G401 (cell line): Measurements from ENCODE around the gene CTXND1. TPM values are rescaled to one million over a fixed set of nuclear protein-coding genes. Genes with fewer than 3 reads are reported as not detected.

Experiments used
- DNase-seq: peaks from one replicate; pipeline ENCODE4 v3.0.0-alpha.2; 2015; ENCODE audit warnings: low spot score
- in situ Hi-C: cut with HindIII; loops from 2 replicates; pipeline ENCODE4 v1.10.0; 2016; ENCODE audit warnings: low sequenced_read_pairs, mixed read lengths
- total RNA-seq: library from RNA; depleted of rRNA; stranded (reverse); fragments of >200 nt; shearing (Covaris generic); gene quantifications from 2 replicates; pipeline ENCODE4 v1.2.3, GENCODE V29; 2014

The CTXND1 gene
- total RNA-seq, 1 experiment from 2014 or later: not detected

DNA sequence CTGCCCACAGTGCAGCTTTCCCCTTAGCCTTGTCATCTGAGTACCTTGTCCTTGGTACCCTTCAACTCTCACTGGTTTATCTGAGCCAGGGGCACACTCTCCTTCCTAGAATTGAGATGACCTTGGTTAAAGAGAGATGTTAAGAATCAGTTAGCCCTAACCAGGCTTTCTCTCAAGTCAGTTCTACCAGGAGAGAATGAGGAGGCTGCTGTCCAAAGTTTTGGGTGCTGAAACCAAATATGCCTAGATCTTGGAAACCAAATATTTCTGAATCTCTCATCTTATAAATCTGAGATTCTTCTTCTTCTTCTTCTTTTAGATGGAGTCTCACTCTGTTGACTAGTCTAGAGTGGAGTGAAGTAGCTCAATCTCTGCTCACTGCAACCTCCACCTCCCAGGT lies 12.0 kb upstream of the CTXND1 start:
- no peak for DNase-seq
- in situ Hi-C loops: no loop called here

DNA sequence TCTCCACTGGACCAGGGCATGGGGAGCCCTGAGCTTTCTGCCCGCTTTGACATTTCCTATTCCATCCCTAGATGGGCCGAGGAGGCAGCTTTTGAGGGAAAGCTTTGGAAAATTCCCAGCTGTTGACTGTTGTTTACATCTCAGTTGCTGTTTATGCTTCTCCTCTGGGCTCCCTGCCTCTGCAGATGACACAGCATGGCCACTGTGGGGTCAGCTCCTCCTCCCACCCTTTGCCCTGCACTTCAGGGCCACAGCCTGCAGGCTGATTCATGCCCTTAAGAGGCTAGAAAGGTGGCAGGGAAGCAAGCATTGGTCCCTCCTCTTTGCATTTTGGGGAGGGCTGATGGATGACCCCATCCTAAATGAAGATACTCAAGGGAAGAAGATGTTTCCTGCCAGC lies 8.5 kb upstream of the CTXND1 start:
- in situ Hi-C loops: no loop called here

DNA sequence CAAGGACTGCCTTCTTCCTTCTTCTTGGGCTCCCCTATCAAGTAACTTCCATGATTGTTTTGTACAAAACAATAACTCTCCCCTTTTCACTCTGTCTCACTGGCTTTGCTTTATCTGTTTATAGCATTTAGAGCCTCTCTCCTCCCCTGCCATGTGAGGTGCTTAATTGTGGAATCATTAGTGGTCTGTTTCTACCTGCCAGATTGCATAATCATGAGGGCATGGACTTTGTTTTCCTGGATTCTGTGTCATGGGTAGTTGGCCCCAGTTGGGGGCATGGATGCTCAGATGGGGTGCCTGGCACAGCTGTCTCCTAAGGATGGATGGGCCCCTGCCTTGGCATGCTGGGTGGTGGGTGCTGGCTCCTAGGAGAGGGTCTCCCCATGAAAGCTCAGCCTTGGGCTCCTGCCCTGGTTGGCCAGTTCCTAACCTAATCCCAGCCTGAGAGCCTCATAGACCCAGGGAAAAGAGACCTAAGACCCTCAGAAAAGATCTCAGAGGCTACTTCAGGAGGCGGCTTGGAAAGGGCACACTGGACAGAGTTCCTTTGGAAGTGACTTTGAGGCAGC lies 8.0 kb upstream of the CTXND1 start:
- in situ Hi-C loops: no loop called here

More for the DNA sequence above, 8.5 kb upstream of the CTXND1 start:
- DNase-seq: no peak

DNA sequence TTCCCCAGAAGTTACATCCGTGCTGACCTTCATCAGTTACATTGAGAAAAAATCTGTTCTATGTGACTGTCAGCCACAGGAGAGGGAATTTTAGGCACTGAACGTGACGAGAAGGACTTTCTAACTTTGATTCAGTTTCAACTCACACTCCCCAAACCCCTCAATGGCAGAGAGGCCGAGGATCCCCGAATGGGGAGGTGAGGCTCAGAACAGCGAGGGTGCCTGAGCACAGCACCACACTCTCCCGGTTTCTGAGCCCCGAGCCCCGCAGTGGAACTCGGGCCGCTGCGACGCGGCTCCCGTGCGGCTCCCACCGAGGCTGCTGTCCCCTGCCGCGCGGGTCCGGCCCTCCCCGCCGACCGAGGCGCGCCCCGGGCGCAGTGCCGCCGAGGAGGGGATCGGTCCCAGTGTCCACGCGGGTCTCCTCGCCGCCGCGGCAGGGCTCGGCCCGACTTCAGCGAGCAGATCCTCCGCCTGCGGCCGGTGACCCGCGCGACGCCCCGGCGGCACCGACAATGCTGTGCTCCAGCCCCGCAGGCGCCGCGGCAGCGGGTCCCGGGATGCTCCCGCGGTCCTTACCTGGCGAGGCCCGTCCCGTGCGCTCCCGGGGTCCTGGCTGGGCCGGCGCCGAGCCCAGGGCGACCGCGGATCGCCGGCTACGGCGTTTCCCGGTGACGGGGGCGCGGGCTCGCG lies 439 bp downstream of the CTXND1 start:
- no peak for DNase-seq
- in situ Hi-C loops: no loop called here

More for the DNA sequence above, 8.0 kb upstream of the CTXND1 start:
- no peak for DNase-seq

DNA sequence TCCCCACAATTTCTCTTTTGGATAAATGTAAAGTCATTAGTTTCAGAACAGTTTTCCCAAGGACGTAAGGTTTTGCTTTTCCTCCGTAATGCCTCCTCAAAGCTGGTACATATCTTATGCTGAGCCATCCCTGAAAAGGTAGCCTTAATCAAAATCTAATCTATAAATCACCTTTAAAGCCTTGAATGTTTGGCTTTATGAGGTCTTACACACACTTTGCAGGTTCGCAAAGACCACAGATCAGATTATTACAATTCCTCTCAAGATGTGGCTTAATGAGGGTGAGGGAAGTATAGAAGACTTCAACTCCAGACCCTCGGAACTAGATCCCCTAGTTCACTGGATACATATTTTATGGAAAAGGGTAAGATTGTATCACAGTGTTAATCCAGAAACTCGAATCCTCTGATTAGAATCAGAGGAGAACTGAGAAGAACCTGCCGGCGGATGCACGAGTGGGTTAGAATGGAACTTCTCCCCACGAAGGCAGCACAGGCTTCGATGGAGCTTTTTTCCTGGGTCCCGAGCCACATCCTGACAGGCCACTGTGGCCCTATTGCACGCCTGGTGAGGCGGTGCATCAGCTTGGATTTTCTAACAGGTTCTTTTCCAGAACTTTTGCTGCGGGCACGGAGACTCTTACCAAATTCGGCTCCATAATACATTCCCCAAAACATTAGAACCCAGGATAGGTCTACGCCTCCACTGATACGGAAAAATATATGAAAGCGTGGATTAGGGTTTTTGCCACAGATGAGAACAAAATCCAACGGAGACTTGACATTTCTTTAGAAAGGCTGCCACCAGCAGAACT lies 1.2 kb downstream of the CTXND1 start:
- in situ Hi-C loops: no loop called here
- DNase-seq: no peak

DNA sequence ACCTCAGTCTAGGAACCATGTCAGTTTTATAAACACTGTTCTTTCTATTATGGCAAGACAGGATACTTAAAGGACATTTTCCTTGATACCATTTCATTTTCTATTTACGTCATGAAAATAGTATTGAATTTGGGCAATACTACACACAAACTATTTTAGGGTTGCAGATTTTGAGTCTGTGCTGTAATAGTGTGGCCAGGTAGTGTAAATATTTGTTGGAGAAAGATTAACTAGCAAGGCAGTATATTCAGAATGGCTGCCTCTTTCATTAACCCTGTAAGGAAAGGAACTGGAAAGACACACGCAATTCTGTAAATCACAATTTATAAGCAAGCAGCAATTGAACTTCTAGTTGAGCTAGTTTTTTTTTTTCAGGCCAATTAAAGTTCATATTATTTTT lies 2.0 kb downstream of the CTXND1 start:
- no peak for DNase-seq
- in situ Hi-C loops: no loop called here

DNA sequence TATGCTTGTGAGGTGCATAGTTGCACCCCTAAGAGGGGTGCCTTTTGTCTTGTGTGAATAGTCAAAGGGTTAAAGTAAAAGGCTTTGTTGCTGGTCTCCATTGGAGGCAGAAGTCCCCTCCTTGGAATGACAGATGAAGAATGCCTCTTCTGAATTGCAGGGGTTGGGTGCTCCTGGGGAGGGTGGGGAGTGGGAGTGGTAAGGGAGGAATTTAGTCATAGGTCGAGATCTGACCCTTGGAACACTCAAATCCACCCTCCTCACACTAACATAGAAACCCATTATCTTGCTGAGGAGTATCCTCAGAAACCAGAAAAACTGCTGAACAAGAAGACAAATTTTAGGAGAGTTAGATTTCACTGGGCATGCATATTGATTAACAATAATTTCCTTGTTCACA lies 4.7 kb downstream of the CTXND1 start:
- in situ Hi-C loops: no loop called here
- no peak for DNase-seq

DNA sequence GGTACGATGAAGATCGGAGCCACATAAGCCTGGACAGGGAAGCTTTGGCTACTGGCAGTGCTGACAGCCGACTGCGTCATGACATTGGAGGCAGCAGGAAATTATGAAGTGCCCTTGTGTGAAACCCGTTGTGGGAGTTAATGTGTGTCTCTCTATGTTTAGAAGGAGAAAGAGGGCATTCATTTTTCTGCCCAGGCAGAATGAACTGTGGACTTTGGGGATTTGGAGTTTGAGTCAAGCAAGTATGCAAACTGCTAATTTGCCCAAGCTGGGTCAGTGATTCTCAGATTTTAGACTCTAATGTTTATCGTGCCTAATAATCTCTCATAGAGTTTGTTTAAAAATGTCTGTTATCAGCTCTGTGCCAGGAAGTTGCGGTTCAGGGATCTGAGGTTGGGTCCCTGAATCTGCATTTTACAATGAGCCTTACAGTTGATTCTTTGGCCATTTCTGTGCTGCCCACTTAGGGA lies 5.6 kb downstream of the CTXND1 start:
- no peak for DNase-seq
- in situ Hi-C loops: no loop called here

DNA sequence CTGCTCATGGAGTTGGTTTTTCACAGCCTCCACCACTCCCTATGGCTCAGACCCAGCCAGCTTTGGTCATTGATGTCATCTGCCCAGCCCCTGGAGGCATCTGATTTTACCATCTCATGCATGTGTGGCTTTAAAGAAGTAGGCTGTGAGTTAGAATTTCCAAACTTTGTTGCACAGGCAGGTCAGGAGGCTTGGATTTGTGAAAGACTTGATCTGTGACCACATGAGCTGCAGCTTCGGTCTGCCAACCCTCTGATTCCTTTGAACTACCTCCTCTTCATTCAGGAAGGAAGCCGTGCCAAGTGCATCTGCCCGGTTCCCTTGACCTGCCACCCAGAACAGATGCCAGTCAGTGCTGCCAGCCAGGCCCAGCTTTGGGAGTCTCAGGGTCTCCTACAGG lies 9.2 kb downstream of the CTXND1 start:
- in situ Hi-C loops: no loop called here
- DNase-seq: no peak

DNA sequence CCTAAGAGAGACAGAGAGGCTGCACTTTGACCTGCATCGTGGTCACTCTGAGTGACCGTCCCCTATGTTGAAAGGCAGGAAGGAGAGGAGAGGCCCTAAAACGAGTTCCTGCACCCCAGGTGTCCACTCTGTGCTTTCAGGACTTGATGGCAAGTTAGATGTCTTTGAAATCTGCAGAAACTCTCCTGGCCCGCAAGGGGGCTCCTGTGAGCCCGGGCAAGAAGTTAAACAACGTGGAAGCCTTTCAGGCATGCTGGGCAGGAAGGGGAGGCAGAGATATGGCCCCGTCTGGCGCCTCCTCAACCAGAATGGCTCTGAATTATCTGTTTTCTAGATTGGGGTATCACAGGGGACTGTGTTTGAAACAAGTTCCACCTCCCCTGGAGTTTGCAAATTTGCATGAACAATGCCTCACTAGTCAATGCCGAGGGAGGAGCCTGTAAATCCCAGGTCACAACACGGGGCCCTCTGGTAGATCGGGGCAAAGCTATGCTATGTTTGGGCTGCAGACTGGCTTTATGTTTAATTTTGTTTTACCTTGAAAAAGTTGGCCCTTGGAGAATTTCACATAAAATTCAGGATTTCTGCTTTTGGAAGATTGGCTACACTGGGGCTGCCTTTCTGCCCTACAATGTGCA lies 9.8 kb downstream of the CTXND1 start:
- in situ Hi-C loops: no loop called here

DNA sequence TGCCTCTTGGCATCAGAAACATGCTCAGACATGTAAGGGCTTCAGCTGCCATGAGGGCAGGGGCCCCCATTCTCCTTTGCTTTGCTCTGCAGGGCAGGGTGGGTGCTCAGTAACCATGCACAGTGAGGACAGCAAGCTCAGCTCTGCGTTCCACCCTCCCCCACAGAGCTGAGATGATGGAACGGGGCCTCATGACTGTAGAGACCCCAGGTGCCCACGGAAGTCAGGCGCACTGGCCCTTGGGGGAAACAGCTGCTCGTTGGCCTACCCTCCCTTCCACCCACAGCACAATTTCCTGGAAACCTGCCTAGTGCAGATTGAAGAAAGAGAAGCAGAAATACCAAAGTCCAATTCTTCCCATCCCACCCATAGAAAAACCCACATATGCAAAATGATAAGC lies 10.5 kb downstream of the CTXND1 start:
- in situ Hi-C loops: no loop called here
- no peak for DNase-seq

More for the DNA sequence above, 9.8 kb downstream of the CTXND1 start:
- DNase-seq: no peak

DNA sequence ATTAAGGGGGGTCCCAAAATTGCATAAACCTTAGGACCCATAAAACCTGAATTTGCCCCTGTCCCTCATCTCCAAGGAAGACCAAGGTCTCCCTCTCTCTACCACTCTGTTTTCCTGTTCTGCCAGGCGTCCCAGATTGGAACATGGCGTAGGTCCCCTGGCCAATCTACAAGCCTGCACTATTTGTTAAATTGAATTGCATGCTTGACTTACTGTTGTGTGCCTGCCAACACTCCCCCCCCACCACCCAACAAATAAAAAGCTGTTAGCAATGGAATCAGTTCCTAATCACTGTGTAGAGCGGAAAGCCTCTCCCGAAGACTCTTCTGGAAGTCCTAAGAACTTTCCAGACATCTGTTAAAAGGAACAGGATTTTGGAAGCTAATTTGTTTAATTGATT lies 11.7 kb downstream of the CTXND1 start:
- in situ Hi-C loops: no loop called here
- DNase-seq: peak; percentile 27

DNA sequence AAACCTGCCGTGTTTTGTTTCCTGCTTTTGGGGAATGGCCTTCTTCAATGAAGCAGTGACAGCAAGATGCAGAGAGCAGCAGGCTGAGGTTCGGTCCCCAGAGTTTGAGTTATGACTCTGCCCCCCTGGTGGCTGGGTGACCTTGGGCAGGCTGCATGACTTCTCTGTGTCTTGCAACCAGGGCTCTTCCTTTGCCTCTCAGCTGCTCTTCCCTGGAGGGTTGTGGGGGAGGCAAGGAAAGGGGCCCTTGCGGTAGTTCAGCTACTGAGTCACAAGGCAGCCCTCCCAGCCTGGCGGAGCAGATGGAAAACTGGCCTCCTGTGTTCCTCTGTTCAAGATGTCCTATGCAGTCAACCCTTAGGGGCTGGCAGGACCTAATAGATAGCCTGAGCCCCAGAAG lies 17.1 kb downstream of the CTXND1 start:
- in situ Hi-C loops: no loop called here
- no peak for DNase-seq

DNA sequence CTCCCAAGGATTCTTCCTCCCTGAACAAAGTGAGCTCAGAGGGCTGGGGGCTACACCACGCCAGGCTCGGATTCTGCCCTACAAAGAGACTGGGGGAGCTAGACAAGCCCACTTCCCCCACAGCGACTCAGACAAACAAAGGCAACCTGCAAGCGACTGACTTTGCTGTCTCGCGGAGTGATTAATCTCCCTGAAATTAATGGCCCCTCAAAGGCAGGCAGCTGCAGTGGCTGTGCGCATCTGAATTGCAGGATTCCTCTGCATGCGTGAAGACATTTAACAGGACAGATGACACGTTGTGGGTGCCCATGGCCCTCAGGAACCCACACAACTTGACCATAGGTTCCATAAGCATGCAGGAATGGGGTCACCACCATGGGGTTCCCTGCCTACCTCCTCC lies 18.4 kb downstream of the CTXND1 start:
- in situ Hi-C loops: no loop called here
- no peak for DNase-seq

DNA sequence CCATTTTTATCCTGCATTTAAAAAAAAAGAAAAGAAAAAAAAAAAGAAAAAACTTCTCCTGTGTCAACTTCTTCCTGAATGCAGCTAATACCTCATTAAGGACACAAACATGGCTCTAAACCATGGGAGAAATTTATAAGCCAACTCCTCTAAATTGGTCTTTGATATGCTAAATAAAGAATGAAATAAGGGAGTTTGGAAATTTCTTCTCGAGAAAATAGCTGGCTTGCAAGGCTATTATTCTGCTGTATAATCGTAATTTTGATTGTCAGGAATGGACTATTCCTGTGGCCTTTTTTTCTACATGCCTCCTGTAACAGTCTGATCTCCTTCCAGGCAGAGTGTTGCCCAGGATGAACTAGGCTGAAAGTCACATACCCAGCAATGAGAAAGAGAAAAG lies 20.6 kb downstream of the CTXND1 start:
- in situ Hi-C loops: no loop called here
- no peak for DNase-seq

DNA sequence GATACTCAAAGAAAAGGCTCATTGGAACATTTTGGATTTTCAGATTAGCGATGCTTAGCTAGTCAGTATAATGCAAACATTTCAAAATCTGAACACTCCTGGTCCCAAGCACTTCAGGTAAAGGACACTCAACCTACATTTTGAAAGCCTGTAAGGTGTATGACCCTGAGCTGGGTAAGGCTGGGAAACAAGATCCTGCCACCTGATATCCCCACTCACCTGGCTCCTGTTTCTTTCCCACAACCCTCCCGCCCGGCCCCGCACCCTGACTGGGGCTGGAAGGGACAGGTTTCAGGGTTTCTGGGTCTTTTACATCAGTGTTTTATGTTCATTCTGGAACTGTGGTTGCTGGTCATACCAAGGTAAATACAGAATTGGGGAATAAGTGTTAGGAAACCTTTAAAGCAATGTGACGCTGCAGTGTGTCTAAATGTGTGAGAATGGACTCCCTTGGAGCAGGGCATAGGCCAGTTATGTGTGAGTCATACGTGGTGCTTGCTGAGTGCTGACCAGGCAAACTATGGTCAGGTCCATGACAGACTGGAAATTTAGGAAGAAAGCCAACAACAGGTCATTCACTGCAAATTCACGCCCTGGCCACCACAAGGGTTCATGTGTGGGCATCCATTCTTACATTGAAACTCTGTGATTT lies 22.9 kb downstream of the CTXND1 start:
- in situ Hi-C loops: no loop called here
- DNase-seq: no peak

DNA sequence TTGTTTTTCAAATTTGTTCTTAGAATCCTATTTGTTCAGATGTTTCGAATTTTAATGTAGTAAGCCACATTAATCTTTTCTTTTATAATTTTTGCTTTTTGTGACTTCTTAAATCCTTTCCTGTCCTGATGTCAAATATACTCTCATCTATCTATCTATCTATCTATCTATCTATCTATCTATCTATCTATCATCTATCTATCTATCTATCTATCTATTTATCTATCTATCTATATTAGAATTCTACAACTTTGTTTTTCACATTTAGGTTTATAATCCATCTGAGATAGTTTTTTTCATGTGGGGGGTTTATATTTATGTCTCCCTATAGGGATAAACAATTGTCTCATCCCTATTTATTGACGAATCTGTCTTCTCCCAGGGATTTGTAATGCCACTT lies 32.1 kb downstream of the CTXND1 start:
- in situ Hi-C loops: no loop called here
- DNase-seq: no peak

DNA sequence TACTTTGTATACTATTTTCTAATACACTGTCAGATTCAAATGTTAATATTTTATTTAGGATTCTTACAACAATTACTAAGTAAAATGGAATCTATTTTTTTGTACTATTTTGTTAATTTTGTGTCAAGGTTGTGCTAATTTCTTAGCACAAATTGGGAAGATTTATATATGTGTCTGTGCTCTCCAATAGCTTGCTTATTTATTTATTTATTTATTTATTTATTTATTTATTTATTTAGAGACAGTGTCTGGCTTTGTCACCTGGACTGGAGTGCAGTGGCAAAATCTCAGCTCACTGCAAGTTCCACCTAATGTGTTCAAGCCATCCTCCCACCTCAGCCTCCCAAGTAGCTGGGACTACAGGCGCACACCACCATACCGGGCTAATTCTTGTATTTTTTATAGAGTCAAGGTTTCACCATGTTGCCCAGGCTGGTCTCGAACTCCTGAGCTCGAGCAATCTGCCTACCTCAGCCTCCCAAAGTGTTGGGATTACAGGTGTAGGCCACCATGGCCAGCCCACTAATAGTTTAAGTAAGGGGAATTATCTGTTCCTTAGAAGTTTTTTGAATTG lies 34.6 kb downstream of the CTXND1 start:
- DNase-seq: no peak
- in situ Hi-C loops: no loop called here

DNA sequence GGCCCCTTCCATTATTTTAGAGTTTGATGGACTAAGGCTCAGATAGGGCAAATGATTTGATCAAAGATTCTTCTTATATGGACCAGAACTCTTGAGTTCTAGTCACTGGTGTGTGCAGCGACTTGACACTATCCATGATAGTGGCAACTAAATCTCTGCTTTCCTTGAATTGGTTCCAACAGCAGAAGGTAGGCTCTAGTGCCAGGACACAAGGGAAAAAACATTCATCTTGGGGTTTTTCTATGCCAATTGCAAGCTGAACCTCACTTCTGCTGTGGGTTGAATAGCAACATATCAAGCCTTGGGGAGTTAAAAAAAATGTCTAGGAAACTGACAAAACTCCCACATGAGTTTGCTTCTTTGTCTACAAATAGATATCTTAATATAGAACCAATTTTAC lies 35.1 kb downstream of the CTXND1 start:
- in situ Hi-C loops: no loop called here
- peak; percentile 71 for DNase-seq
